WI38 (cell line): Measurements from ENCODE around the gene ATG4D.
"Not testable (repeated sequence)": the region's sequence is repeated elsewhere in the genome, so short reads cannot be mapped to it uniquely, and the experiment has no call there.

ENCODE experiments used
- H3K4me3 ChIP-seq: 2 replicates; pipeline ENCODE4 v1.5.1; 2011; ENCODE audit warnings: low read depth, mild to moderate bottlenecking, control low read depth, low read length
- TF ChIP-seq, protein P1 (sequence below): IDR thresholded peaks from 2 replicates; pipeline ENCODE4 v1.5.1; 2012; ENCODE audit warnings: low read depth, mild to moderate bottlenecking, control low read depth, low read length

The ATG4D gene

DNA sequence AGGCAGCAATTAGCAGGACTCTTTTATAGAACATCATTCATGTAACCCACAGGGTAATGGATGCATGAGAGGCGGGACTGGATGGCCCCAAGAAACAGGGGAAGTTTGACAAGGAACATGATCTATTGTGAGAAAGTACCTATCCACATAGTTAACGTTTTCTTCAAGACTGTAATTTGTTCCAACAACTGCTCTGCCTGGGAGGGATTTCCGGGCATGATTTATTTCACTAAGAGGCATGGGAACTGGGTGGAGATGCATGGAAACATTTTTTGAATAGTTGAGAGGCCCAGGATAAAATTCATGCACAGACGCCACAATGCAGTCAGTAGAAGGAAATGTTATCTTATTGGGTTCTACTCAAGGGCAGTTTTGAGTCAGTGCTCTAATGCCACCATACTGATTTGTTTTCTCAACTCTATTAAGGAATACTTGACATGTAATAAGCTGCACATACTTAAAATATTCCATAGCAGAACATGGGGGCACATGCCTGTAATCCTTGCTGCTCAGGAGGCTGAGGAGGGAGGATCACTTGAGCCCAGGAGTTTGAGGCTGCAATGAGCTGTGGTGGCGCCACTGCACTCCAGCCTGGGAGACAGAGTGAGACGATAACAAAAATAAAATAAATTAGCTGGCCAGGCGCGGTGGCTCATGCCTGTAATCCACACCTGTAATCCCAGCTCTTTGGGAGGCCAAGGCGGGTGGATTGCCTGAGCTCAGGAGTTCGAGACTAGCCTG is 9.9 kb upstream of the ATG4D start:
- TF ChIP-seq, protein P1, sequence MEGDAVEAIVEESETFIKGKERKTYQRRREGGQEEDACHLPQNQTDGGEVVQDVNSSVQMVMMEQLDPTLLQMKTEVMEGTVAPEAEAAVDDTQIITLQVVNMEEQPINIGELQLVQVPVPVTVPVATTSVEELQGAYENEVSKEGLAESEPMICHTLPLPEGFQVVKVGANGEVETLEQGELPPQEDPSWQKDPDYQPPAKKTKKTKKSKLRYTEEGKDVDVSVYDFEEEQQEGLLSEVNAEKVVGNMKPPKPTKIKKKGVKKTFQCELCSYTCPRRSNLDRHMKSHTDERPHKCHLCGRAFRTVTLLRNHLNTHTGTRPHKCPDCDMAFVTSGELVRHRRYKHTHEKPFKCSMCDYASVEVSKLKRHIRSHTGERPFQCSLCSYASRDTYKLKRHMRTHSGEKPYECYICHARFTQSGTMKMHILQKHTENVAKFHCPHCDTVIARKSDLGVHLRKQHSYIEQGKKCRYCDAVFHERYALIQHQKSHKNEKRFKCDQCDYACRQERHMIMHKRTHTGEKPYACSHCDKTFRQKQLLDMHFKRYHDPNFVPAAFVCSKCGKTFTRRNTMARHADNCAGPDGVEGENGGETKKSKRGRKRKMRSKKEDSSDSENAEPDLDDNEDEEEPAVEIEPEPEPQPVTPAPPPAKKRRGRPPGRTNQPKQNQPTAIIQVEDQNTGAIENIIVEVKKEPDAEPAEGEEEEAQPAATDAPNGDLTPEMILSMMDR, result no peak
- H3K4me3 ChIP-seq, result no peak overlapping the region

- TF ChIP-seq, protein P1, result no peak
- no peak overlapping the region for H3K4me3 ChIP-seq
Observed at GRCh38 chr19:10535613-10536012, 8.1 kb upstream of the ATG4D start.

GRCh38 chr19:10537668-10538067 is 6.0 kb upstream of the ATG4D start:
- H3K4me3 ChIP-seq, result no peak overlapping the region
- TF ChIP-seq, protein P1, result no peak

GRCh38 chr19:10538204-10538983 is 5.3 kb upstream of the ATG4D start:
- H3K4me3 ChIP-seq, result no peak overlapping the region
- TF ChIP-seq, protein P1, result no peak

- not testable (repeated sequence) for H3K4me3 ChIP-seq
Observed at GRCh38 chr19:10539016-10539415, 4.7 kb upstream of the ATG4D start.

- peak overlapping the region; percentile 91 for H3K4me3 ChIP-seq
- TF ChIP-seq, protein P1, result no peak
Observed at GRCh38 chr19:10543059-10543419, 665 bp upstream of the ATG4D start.

GRCh38 chr19:10544242-10544752 is 593 bp downstream of the ATG4D start:
- TF ChIP-seq, protein P1, result no peak
- peak overlapping the region; percentile 91 for H3K4me3 ChIP-seq
